ENCODE data around the gene CBY1. TPM values are rescaled to one million over a fixed set of nuclear protein-coding genes. Genes with fewer than 3 reads are reported as not detected.
A peak's percentile ranks its signal among the peaks of the same experiment; 100 is the strongest.
"Not testable (repeated sequence)": the region's sequence is repeated elsewhere in the genome, so short reads cannot be mapped to it uniquely, and the experiment has no call there.

CBY1 gene
- 1 to 10 TPM; 1.0 to 5.1 (median 4.5) TPM for polyA plus RNA-seq

GRCh38 chr22:38656256-38657044, at the start of gene CBY1, which contains the start of gene FAM227A:
TSS of gene CBY1 (plus strand) at chr22:38656638. CDS start at chr22:38668055, 11,417 bp downstream.
TSS of gene FAM227A (minus strand) at chr22:38656392. CDS start at chr22:38650168, 6,224 bp downstream.
- Mint-ChIP-seq H3K27ac (peak within 1 kb of the TSS; percentile 94 to 100 (median 98)), H3K4me1 (peaks cover 15 to 23% of the 10 kb centered on the region in 2 donors), H3K36me3 (no peaks in the 10 kb centered on the region), H3K9me3 (no peaks in the 10 kb centered on the region), H3K4me3 (peak within 1 kb of the TSS; percentile 91 to 98 (median 96)), H3K27me3 (ENCODE audit: low read depth in 3 of 3) (peaks cover 2 to 9% (median 4%) of the 10 kb centered on the region in 3 donors)
- DNase-seq = peak; percentile 91 to 92 (median 92)

- Mint-ChIP-seq H3K4me1 (no peaks in the 10 kb centered on the region), H3K36me3 (no peaks in the 10 kb centered on the region), H3K4me3 (no peak overlapping the region), H3K9me3 (no peaks in the 10 kb centered on the region), H3K27ac (no peak overlapping the region), H3K27me3 (ENCODE audit: low read depth in 3 of 3) (peaks cover 2 to 9% (median 3%) of the 10 kb centered on the region in 3 donors)
- no peak for DNase-seq
Observed at GRCh38 chr22:38607680-38608079, 48.8 kb upstream of the CBY1 start.

GRCh38 chr22:38608992-38609750, 47.3 kb upstream of the CBY1 start:
- no peaks in the 10 kb centered on the region for H3K4me1 Mint-ChIP-seq
- no peaks in the 10 kb centered on the region for H3K9me3 Mint-ChIP-seq
- no peak overlapping the region for H3K27ac Mint-ChIP-seq
- DNase-seq = no peak
- no peak overlapping the region for H3K4me3 Mint-ChIP-seq
- H3K36me3 Mint-ChIP-seq = no peaks in the 10 kb centered on the region
- H3K27me3 Mint-ChIP-seq (ENCODE audit: low read depth in 3 of 3) = peaks cover 2 to 9% (median 3%) of the 10 kb centered on the region in 3 donors

GRCh38 chr22:38610234-38610633, 46.2 kb upstream of the CBY1 start:
- Mint-ChIP-seq H3K27ac (no peak overlapping the region), H3K4me1 (no peaks in the 10 kb centered on the region), H3K4me3 (no peak overlapping the region), H3K9me3 (no peaks in the 10 kb centered on the region), H3K27me3 (ENCODE audit: low read depth in 3 of 3) (peaks cover 2 to 12% (median 5%) of the 10 kb centered on the region in 3 donors), H3K36me3 (no peaks in the 10 kb centered on the region)
- DNase-seq = no peak

- no peaks in the 10 kb centered on the region for H3K36me3 Mint-ChIP-seq
- no peak overlapping the region for H3K4me3 Mint-ChIP-seq
- H3K9me3 Mint-ChIP-seq = no peaks in the 10 kb centered on the region
- no peak for DNase-seq
- H3K27ac Mint-ChIP-seq = no peak overlapping the region
- H3K4me1 Mint-ChIP-seq = no peaks in the 10 kb centered on the region
- H3K27me3 Mint-ChIP-seq (ENCODE audit: low read depth in 3 of 3) = peaks cover 2 to 12% (median 7%) of the 10 kb centered on the region in 3 donors
Observed at GRCh38 chr22:38611559-38611958, 44.9 kb upstream of the CBY1 start.

- H3K27ac Mint-ChIP-seq = no peak overlapping the region
Observed at GRCh38 chr22:38612217-38613006, 44.0 kb upstream of the CBY1 start.

GRCh38 chr22:38613588-38613987, 42.9 kb upstream of the CBY1 start:
- Mint-ChIP-seq H3K27ac (no peak overlapping the region), H3K4me3 (no peak overlapping the region), H3K36me3 (peaks cover 0 to 3% (median 3%) of the 10 kb centered on the region in 3 donors), H3K27me3 (ENCODE audit: low read depth in 3 of 3) (peaks cover 2 to 16% (median 6%) of the 10 kb centered on the region in 3 donors), H3K4me1 (no peaks in the 10 kb centered on the region), H3K9me3 (peaks cover 0 to 9% (median 4%) of the 10 kb centered on the region in 6 donors)
- DNase-seq = no peak

More at GRCh38 chr22:38612217-38613006, 44.0 kb upstream of the CBY1 start:
- no peak for DNase-seq
- Mint-ChIP-seq H3K4me1 (no peaks in the 10 kb centered on the region), H3K4me3 (no peak overlapping the region), H3K36me3 (no peaks in the 10 kb centered on the region), H3K27me3 (ENCODE audit: low read depth in 3 of 3) (peaks cover 2 to 12% (median 7%) of the 10 kb centered on the region in 3 donors), H3K9me3 (no peaks in the 10 kb centered on the region)

- H3K4me3 Mint-ChIP-seq = no peak overlapping the region
- H3K4me1 Mint-ChIP-seq = no peaks in the 10 kb centered on the region
- no peak for DNase-seq
- H3K27ac Mint-ChIP-seq = no peak overlapping the region
- peaks cover 3% of the 10 kb centered on the region in 3 donors for H3K36me3 Mint-ChIP-seq
- H3K27me3 Mint-ChIP-seq (ENCODE audit: low read depth in 3 of 3) = peaks cover 0 to 17% (median 6%) of the 10 kb centered on the region in 3 donors
- peaks cover 0 to 9% (median 5%) of the 10 kb centered on the region in 6 donors for H3K9me3 Mint-ChIP-seq
Observed at GRCh38 chr22:38614332-38615063, 41.9 kb upstream of the CBY1 start.

- not testable (repeated sequence) for H3K9me3 Mint-ChIP-seq, H3K4me1 Mint-ChIP-seq
- H3K27me3 Mint-ChIP-seq (ENCODE audit: low read depth in 3 of 3) = peaks cover 2 to 17% (median 6%) of the 10 kb centered on the region in 3 donors
Observed at GRCh38 chr22:38615064-38615405, 41.4 kb upstream of the CBY1 start.

GRCh38 chr22:38618258-38618657, 38.2 kb upstream of the CBY1 start:
- peaks cover 3% of the 10 kb centered on the region in 3 donors for H3K36me3 Mint-ChIP-seq
- H3K27me3 Mint-ChIP-seq (ENCODE audit: low read depth in 3 of 3) = peaks cover 2 to 17% (median 9%) of the 10 kb centered on the region in 3 donors
- no peak for DNase-seq
- H3K9me3 Mint-ChIP-seq = peaks cover 0 to 9% (median 5%) of the 10 kb centered on the region in 6 donors
- no peak overlapping the region for H3K4me3 Mint-ChIP-seq
- H3K4me1 Mint-ChIP-seq = no peaks in the 10 kb centered on the region
- H3K27ac Mint-ChIP-seq = no peak overlapping the region

More at GRCh38 chr22:38615064-38615405, 41.4 kb upstream of the CBY1 start:
- H3K27ac Mint-ChIP-seq, H3K36me3 Mint-ChIP-seq, DNase-seq, H3K4me3 Mint-ChIP-seq: not testable (repeated sequence)

GRCh38 chr22:38618682-38619081, 37.8 kb upstream of the CBY1 start:
- no peak for DNase-seq
- Mint-ChIP-seq H3K36me3 (peaks cover 3% of the 10 kb centered on the region in 3 donors), H3K27ac (no peak overlapping the region), H3K27me3 (ENCODE audit: low read depth in 3 of 3) (peaks cover 2 to 17% (median 9%) of the 10 kb centered on the region in 3 donors), H3K9me3 (peaks cover 0 to 9% (median 5%) of the 10 kb centered on the region in 6 donors), H3K4me1 (no peaks in the 10 kb centered on the region), H3K4me3 (no peak overlapping the region)

GRCh38 chr22:38623351-38623750, 33.1 kb upstream of the CBY1 start:
- peaks cover 2 to 11% (median 5%) of the 10 kb centered on the region in 3 donors for H3K27me3 Mint-ChIP-seq (ENCODE audit: low read depth in 3 of 3)
- DNase-seq = no peak
- peaks cover 0 to 3% (median 2%) of the 10 kb centered on the region in 6 donors for H3K9me3 Mint-ChIP-seq
- H3K36me3 Mint-ChIP-seq = peaks cover 1 to 3% (median 1%) of the 10 kb centered on the region in 3 donors
- no peak overlapping the region for H3K27ac Mint-ChIP-seq
- H3K4me3 Mint-ChIP-seq = no peak overlapping the region
- no peaks in the 10 kb centered on the region for H3K4me1 Mint-ChIP-seq

- Mint-ChIP-seq H3K27ac (no peak overlapping the region), H3K27me3 (ENCODE audit: low read depth in 3 of 3) (peaks cover 0 to 9% (median 6%) of the 10 kb centered on the region in 3 donors), H3K4me3 (no peak overlapping the region), H3K4me1 (peaks cover 11 to 14% of the 10 kb centered on the region in 2 donors), H3K36me3 (no peaks in the 10 kb centered on the region), H3K9me3 (no peaks in the 10 kb centered on the region)
- DNase-seq = no peak
Observed at GRCh38 chr22:38628444-38628843, 28.0 kb upstream of the CBY1 start.

Data from immature natural killer cell (primary cell).